WTC11 (cell line): ENCODE data around the gene CABP2. TPM values are rescaled to one million over a fixed set of nuclear protein-coding genes. Genes with fewer than 3 reads are reported as not detected.

Source experiments
- ATAC-seq: fragments of 200-7000 bp; cut with Tn5 transposase; 2 replicates; pipeline ENCODE4 v1.10.0; 2021; ENCODE audit warnings: mild to moderate bottlenecking, moderate library complexity
- CTCF ChIA-PET: fragments of 300-600 bp; sonication (Branson Sonifier 250); formaldehyde crosslinking; loops from one replicate; lab custom pipeline; 2021; ENCODE audit warnings: antibody characterized with exemption; lab: Charles Lee
- POLR2A ChIA-PET: fragments of 350-600 bp; sonication (Branson Sonifier 250); formaldehyde crosslinking; loops from one replicate; lab custom pipeline; 2021; ENCODE audit warnings: antibody characterized with exemption; lab: Charles Lee
- DNase-seq: peaks from one replicate; pipeline ENCODE4 v3.0.0; 2021; ENCODE audit warnings: low spot score
- H3K27ac Mint-ChIP-seq: 2 replicates; pipeline ENCODE4 v1.8.0; 2021; ENCODE audit warnings: mixed read lengths
- H3K27me3 Mint-ChIP-seq: 2 replicates; pipeline ENCODE4 v1.8.0; 2021; ENCODE audit warnings: low read depth, mild to moderate bottlenecking, moderate library complexity, mixed read lengths
- H3K36me3 Mint-ChIP-seq: 2 replicates; pipeline ENCODE4 v1.8.0; 2021; ENCODE audit warnings: mixed read lengths
- H3K4me1 Mint-ChIP-seq: 2 replicates; pipeline ENCODE4 v1.8.0; 2022; ENCODE audit warnings: mixed read lengths
- H3K4me3 Mint-ChIP-seq: 2 replicates; pipeline ENCODE4 v1.8.0; 2021; ENCODE audit warnings: mild to moderate bottlenecking, moderate library complexity, mixed read lengths
- H3K9me3 Mint-ChIP-seq: 2 replicates; pipeline ENCODE4 v1.8.0; 2021; ENCODE audit warnings: mixed read lengths
- ATF1 ChIP-seq: sonication (generic); formaldehyde crosslinking; IDR thresholded peaks from 2 replicates; pipeline ENCODE4 v1.8.1; 2023; ENCODE audit warnings: mild to moderate bottlenecking, moderate library complexity, missing genetic modification reagents
- EMX1 ChIP-seq: fragments of 250-450 bp; sonication (Bioruptor Pico); IDR thresholded peaks from 2 replicates; pipeline ENCODE4 v1.8.0; 2021; ENCODE audit warnings: mild to moderate bottlenecking
- GRHL2 ChIP-seq: fragments of 250-450 bp; sonication (Bioruptor Pico); IDR thresholded peaks from 2 replicates; pipeline ENCODE4 v1.8.0; 2022; ENCODE audit warnings: mild to moderate bottlenecking, moderate library complexity; ENCODE audit not compliant: insufficient replicate concordance, severe bottlenecking
- HMGA2 ChIP-seq: fragments of 250-450 bp; sonication (Bioruptor Pico); IDR thresholded peaks from 2 replicates; pipeline ENCODE4 v1.4.0; 2021; ENCODE audit warnings: mild to moderate bottlenecking, moderate library complexity
- IRF2 ChIP-seq: sonication (generic); formaldehyde crosslinking; IDR thresholded peaks from 2 replicates; pipeline ENCODE4 v1.8.0; 2022; ENCODE audit warnings: low read depth, missing genetic modification reagents, borderline replicate concordance
- NFATC4 ChIP-seq: fragments of 250-450 bp; sonication (Bioruptor Pico); IDR thresholded peaks from 2 replicates; pipeline ENCODE4 v1.9.0; 2021; ENCODE audit warnings: mild to moderate bottlenecking
- SOX15 ChIP-seq: fragments of 250-450 bp; sonication (Bioruptor Pico); IDR thresholded peaks from 2 replicates; pipeline ENCODE4 v1.9.0; 2021; ENCODE audit warnings: mild to moderate bottlenecking
- TEAD1 ChIP-seq: sonication (generic); formaldehyde crosslinking; IDR thresholded peaks from 2 replicates; pipeline ENCODE4 v1.8.0; 2022; ENCODE audit warnings: mild to moderate bottlenecking, missing genetic modification reagents
- TP53 ChIP-seq: sonication (generic); formaldehyde crosslinking; IDR thresholded peaks from 2 replicates; pipeline ENCODE4 v1.8.1; 2023; ENCODE audit warnings: mild to moderate bottlenecking, missing genetic modification reagents
- ZNF423 ChIP-seq: fragments of 250-450 bp; sonication (Bioruptor Pico); IDR thresholded peaks from 2 replicates; pipeline ENCODE4 v2.1.2; 2022; ENCODE audit warnings: mild to moderate bottlenecking, moderate library complexity
- total RNA-seq: library from RNA; stranded (reverse); gene quantifications from 3 replicates; pipeline ENCODE4 v1.2.3, GENCODE V29; 2021
- TF ChIP-seq, protein P1 (sequence below): fragments of 250-450 bp; sonication (Bioruptor Pico); IDR thresholded peaks from 2 replicates; pipeline ENCODE4 v2.1.2; 2022; ENCODE audit warnings: mild to moderate bottlenecking, moderate library complexity
- TF ChIP-seq, protein P2 (sequence below): fragments of 200-600 bp; IDR thresholded peaks from 2 replicates; pipeline ENCODE4 v1.8.0; 2022; ENCODE audit warnings: antibody characterized with exemption
- TF ChIP-seq, protein P3 (sequence below): sonication (generic); formaldehyde crosslinking; IDR thresholded peaks from 2 replicates; pipeline ENCODE4 v1.8.1; 2022; ENCODE audit warnings: missing genetic modification reagents, borderline replicate concordance
- TF ChIP-seq, protein P4 (sequence below): fragments of 250-450 bp; sonication (Bioruptor Pico); conservative IDR thresholded peaks from 2 replicates; pipeline ENCODE4 v1.9.0; 2021; ENCODE audit warnings: mild to moderate bottlenecking
- TF ChIP-seq, protein P5 (sequence below): fragments of 250-450 bp; sonication (Bioruptor Pico); IDR thresholded peaks from 2 replicates; pipeline ENCODE4 v1.8.0; 2021; ENCODE audit warnings: mild to moderate bottlenecking

CABP2 gene
- total RNA-seq, 1 experiment from 2014 or later, result not detected

DNA sequence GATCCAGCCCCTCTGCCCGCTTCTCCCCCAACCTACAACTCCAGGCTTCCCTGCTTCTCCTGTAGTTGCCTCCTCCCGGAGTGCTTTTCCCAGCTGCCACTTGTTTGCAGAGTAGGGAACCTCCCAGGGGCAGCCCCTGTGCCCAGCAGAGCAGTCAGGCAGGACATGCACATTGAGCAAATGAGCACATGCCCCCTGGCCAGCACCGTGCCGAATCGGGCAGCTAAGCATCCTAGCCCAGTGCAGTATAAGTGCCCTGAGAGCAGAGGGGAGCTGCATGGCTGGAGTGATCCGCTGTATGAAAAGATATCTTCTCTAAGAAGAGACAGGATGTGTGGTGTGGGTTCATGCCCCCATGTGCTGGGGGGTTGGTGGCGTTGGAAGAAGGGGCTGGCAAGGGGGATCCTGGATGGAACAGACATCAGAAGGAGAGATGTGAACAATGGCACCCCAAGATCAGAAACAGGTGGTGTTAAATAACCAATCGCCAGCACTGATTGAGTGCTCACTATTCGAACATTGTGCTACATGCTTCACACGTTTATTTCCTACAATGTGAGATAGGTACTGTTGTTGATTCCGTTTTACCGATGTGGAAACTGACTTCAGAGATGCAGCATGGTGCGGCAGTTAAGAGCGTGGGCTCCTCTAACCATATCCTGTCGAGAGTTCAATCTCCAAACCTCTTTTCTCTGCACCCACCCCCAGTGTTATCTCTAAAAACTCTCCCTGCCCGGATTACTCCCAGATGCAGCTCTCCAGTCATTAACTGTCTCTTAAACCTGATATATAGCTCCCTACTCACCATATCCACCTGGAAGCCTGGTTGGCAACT, 39.2 kb downstream of the CABP2 start:
- no peak for DNase-seq
- peaks cover 42% of the 10 kb centered on the region for H3K27me3 Mint-ChIP-seq
- H3K4me3 Mint-ChIP-seq, result peak overlapping the region; percentile 75
- H3K9me3 Mint-ChIP-seq, result no peaks in the 10 kb centered on the region
- ChIA-PET CTCF (interaction anchor here (1.4 kb wide), 1 partner anchor 83 kb away, joined by 14 read pairs; the partner anchor contains the start of gene PPP1CA), POLR2A (interaction anchor here (0.7 kb wide), 1 partner anchor 46 kb away, joined by 3 read pairs; the partner anchor contains the start of gene PTPRCAP)
- H3K4me1 Mint-ChIP-seq, result peaks cover 19% of the 10 kb centered on the region
- H3K27ac Mint-ChIP-seq, result no peak overlapping the region
- TF ChIP-seq ATF1 (CRISPR knock-in tag) (no peak), EMX1 (CRISPR knock-in tag) (no peak), TEAD1 (CRISPR knock-in tag) (no peak), IRF2 (no peak), NFATC4 (no peak), SOX15 (no peak), HMGA2 (CRISPR knock-in tag) (no peak), TP53 (no peak), ZNF423 (no peak), GRHL2 (no peak)
- TF ChIP-seq, protein P1, sequence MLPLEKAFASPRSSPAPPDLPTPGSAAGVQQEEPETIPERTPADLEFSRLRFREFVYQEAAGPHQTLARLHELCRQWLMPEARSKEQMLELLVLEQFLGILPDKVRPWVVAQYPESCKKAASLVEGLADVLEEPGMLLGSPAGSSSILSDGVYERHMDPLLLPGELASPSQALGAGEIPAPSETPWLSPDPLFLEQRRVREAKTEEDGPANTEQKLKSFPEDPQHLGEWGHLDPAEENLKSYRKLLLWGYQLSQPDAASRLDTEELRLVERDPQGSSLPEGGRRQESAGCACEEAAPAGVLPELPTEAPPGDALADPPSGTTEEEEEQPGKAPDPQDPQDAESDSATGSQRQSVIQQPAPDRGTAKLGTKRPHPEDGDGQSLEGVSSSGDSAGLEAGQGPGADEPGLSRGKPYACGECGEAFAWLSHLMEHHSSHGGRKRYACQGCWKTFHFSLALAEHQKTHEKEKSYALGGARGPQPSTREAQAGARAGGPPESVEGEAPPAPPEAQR (CRISPR knock-in tag), result no peak
- TF ChIP-seq, protein P2, sequence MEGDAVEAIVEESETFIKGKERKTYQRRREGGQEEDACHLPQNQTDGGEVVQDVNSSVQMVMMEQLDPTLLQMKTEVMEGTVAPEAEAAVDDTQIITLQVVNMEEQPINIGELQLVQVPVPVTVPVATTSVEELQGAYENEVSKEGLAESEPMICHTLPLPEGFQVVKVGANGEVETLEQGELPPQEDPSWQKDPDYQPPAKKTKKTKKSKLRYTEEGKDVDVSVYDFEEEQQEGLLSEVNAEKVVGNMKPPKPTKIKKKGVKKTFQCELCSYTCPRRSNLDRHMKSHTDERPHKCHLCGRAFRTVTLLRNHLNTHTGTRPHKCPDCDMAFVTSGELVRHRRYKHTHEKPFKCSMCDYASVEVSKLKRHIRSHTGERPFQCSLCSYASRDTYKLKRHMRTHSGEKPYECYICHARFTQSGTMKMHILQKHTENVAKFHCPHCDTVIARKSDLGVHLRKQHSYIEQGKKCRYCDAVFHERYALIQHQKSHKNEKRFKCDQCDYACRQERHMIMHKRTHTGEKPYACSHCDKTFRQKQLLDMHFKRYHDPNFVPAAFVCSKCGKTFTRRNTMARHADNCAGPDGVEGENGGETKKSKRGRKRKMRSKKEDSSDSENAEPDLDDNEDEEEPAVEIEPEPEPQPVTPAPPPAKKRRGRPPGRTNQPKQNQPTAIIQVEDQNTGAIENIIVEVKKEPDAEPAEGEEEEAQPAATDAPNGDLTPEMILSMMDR, result no peak
- TF ChIP-seq, protein P3, sequence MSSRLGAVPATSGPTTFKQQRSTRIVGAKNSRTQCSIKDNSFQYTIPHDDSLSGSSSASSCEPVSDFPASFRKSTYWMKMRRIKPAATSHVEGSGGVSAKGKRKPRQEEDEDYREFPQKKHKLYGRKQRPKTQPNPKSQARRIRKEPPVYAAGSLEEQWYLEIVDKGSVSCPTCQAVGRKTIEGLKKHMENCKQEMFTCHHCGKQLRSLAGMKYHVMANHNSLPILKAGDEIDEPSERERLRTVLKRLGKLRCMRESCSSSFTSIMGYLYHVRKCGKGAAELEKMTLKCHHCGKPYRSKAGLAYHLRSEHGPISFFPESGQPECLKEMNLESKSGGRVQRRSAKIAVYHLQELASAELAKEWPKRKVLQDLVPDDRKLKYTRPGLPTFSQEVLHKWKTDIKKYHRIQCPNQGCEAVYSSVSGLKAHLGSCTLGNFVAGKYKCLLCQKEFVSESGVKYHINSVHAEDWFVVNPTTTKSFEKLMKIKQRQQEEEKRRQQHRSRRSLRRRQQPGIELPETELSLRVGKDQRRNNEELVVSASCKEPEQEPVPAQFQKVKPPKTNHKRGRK (CRISPR knock-in tag), result no peak
- TF ChIP-seq, protein P4, sequence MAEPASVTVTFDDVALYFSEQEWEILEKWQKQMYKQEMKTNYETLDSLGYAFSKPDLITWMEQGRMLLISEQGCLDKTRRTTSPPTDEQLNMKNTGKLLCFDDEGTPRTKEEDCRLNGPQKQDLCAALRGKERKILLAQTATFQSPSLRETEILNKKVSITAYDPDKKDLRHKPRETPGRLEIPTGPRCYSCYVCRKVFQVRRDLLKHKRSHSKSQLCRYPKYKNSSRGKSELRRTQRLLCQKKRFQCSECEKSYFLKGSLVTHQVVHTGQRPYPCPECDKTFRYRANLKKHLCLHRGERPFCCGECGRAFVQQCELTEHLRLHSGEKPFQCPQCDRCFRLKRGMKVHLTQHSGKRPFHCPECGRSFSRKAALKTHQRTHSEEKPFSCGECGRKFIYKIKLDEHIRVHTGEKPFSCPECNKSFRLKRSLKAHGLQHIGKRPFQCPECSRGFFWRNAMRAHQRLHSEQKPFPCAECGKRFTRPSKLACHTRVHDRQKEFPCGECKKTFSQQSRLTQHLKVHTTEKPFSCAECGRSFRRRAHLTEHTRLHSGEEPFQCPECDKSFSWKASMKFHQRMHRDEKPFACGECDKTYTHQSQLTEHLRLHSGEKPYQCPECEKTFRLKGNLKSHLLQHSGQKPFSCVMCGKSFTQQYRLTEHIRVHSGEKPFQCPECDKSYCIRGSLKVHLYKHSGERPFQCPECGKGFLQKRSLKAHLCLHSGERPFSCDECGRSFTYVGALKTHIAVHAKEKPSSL (CRISPR knock-in tag), result no peak
- TF ChIP-seq, protein P5, sequence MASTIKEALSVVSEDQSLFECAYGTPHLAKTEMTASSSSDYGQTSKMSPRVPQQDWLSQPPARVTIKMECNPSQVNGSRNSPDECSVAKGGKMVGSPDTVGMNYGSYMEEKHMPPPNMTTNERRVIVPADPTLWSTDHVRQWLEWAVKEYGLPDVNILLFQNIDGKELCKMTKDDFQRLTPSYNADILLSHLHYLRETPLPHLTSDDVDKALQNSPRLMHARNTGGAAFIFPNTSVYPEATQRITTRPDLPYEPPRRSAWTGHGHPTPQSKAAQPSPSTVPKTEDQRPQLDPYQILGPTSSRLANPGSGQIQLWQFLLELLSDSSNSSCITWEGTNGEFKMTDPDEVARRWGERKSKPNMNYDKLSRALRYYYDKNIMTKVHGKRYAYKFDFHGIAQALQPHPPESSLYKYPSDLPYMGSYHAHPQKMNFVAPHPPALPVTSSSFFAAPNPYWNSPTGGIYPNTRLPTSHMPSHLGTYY (CRISPR knock-in tag), result no peak
- no peak for ATAC-seq
- H3K36me3 Mint-ChIP-seq, result peaks cover 7% of the 10 kb centered on the region; the same call in 1 of the 2 replicates
